ENCODE data around the gene RAP1GAP. TPM values are rescaled to one million over a fixed set of nuclear protein-coding genes. Genes with fewer than 3 reads are reported as not detected.

RAP1GAP gene
- total and polyA plus RNA-seq, 2 of the 13 experiments (the other 11 are each of a cell fraction or from before 2014, with no cell fraction given), result 11.9 to 37.5 TPM

DNA sequence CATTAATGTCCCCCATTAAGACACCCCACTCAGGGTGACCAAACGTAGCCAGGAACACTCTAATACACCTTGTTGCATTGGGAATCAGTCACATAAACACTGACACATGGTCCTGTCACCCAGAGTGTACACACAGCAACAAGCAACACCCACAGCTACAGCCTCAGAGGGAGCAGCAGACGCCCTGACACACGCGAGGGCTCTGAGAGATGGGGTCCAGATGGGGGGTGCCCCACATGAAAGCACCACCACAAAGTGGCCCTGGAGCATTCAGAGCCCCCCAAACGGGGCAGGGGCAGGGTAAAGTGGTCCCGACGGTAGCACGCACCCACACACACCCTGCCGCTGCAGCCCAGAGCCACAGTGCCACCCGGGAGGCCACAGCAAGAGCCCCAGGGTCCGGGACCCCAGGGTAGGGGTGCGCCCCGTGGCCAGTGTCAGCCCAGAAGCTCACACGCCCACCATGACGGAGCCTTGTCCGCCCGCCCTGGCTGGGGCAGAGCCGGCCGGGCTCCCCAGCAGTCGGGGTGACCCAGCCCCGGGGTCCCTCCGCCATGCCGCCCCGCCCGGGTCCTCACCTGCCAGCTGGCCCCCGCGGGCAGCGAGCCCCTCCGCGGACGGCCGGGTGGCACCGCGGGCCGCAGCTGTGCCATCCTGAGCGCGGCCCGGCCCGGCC, 47.3 kb downstream of the RAP1GAP start:
- intact Hi-C loops (cut with micrococcal nuclease; ENCODE audit: unreplicated experiment) (no loop called here), in situ Hi-C loops (cut with HindIII; ENCODE audit: extremely low pct_ligation_motif_present, low pct_unique_long_range_greater_than_20kb) (no loop called here)
- Histone ChIP-seq H3K4me3 (replicated peaks in 1 of 3; ENCODE audit: insufficient read depth in 1 of 3, low read depth in 2 of 3, low read length in 3 of 3) (no peak overlapping the region), H3K79me2 (ENCODE audit: insufficient read depth, low read length) (peaks cover 11% of the 10 kb centered on the region), H3K27ac (ENCODE audit: extremely low read length, insufficient read depth, low read length) (no peak overlapping the region), H3K4me1 (ENCODE audit: insufficient read depth, low read length) (peaks cover 30% of the 10 kb centered on the region), H2AFZ (ENCODE audit: low read length) (no peak overlapping the region), H3K9ac (ENCODE audit: insufficient read depth, low read depth, low read length) (no peak overlapping the region), H3K27me3 (ENCODE audit: control insufficient read depth in 1 of 2, insufficient read depth in 2 of 2, low read length in 2 of 2) (no peaks in the 10 kb centered on the region; a peak in 1 of 5 replicates), H3K9me3 (ENCODE audit: low read length) (no peaks in the 10 kb centered on the region), H3K4me2 (ENCODE audit: low read depth, low read length) (no peak overlapping the region), H3K36me3 (replicated peaks in 1 of 2; ENCODE audit: control insufficient read depth in 1 of 2, insufficient read depth in 2 of 2, low read length in 2 of 2) (peaks cover 14 to 24% of the 10 kb centered on the region in 2 experiments), H4K20me1 (ENCODE audit: insufficient read depth, low read length) (peaks cover 2% of the 10 kb centered on the region; the same call in 1 of the 2 replicates)
- peak; percentile 19 for TF ChIP-seq AGO2 (optimal IDR thresholded peaks at IDR 0.05; ENCODE audit: low read depth, low read length)
- TF ChIP-seq DMAP1 (CRISPR knock-in tag; IDR thresholded peaks at IDR 0.05), result no peak
- POLR2A ChIA-PET, result no interaction called here
- no peak for DNase-seq (ENCODE audit: low spot score)
- no peak for ATAC-seq
- no peak for FAIRE-seq
- no TSS peak for BruUV-seq (replicated peaks)
- CTCF ChIA-PET (ENCODE audit: low intra/inter-chr PET ratio, low total read pairs), result no interaction called here
- 100% methylated on average over 4 of the region's 39 CpGs for WGBS (ENCODE audit: low lambda C conversion rate)

DNA sequence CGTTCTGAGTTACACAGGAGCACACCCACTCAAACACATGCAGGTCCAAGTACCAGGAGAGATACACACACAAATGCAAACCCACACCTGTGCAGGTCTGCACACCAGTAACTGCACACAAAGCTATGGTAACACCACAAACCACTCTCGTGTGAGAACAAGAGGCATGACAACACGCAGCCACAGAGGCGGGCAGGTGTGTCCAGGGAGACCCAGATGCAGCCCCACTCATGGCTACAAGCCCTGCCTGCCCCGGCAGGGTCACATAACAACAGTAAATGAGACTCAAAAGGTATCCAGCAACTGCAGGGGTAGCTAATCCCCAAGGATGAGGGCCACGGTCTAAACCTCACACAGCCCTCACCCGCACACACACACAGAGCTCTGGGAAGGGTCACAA, 48.1 kb downstream of the RAP1GAP start:
- ChIA-PET CTCF (ENCODE audit: low intra/inter-chr PET ratio, low total read pairs) (no interaction called here), POLR2A (no interaction called here)
- Histone ChIP-seq H3K27me3 (ENCODE audit: control insufficient read depth in 1 of 2, insufficient read depth in 2 of 2, low read length in 2 of 2) (no peaks in the 10 kb centered on the region; a peak in 1 of 5 replicates), H3K36me3 (replicated peaks in 1 of 2; ENCODE audit: control insufficient read depth in 1 of 2, insufficient read depth in 2 of 2, low read length in 2 of 2) (peaks cover 18 to 30% of the 10 kb centered on the region in 2 experiments), H3K79me2 (ENCODE audit: insufficient read depth, low read length) (peaks cover 11% of the 10 kb centered on the region), H3K4me2 (ENCODE audit: low read depth, low read length) (no peak overlapping the region), H4K20me1 (ENCODE audit: insufficient read depth, low read length) (peaks cover 2% of the 10 kb centered on the region; the same call in 1 of the 2 replicates), H3K4me1 (ENCODE audit: insufficient read depth, low read length) (peaks cover 33% of the 10 kb centered on the region), H3K4me3 (replicated peaks in 1 of 3; ENCODE audit: insufficient read depth in 1 of 3, low read depth in 2 of 3, low read length in 3 of 3) (no peak overlapping the region), H3K9me3 (ENCODE audit: low read length) (no peaks in the 10 kb centered on the region), H2AFZ (ENCODE audit: low read length) (no peak overlapping the region), H3K27ac (ENCODE audit: extremely low read length, insufficient read depth, low read length) (no peak overlapping the region), H3K9ac (ENCODE audit: insufficient read depth, low read depth, low read length) (no peak overlapping the region)
- FAIRE-seq (no peak), ATAC-seq (no peak), DNase-seq (ENCODE audit: low spot score) (no peak)
- 98% methylated on average over 3 of the region's 7 CpGs for WGBS (ENCODE audit: low lambda C conversion rate)
- in situ Hi-C loops (cut with HindIII; ENCODE audit: extremely low pct_ligation_motif_present, low pct_unique_long_range_greater_than_20kb) (no loop called here), intact Hi-C loops (cut with micrococcal nuclease; ENCODE audit: unreplicated experiment) (no loop called here)
- BruUV-seq (replicated peaks), result no TSS peak
- TF ChIP-seq PAX8 (CRISPR knock-in tag; IDR thresholded peaks at IDR 0.05; ENCODE audit: borderline replicate concordance), result no peak
- TF ChIP-seq ZNF136 (CRISPR knock-in tag; IDR thresholded peaks at IDR 0.05; ENCODE audit: low read depth), result no peak
- TF ChIP-seq, protein P1, sequence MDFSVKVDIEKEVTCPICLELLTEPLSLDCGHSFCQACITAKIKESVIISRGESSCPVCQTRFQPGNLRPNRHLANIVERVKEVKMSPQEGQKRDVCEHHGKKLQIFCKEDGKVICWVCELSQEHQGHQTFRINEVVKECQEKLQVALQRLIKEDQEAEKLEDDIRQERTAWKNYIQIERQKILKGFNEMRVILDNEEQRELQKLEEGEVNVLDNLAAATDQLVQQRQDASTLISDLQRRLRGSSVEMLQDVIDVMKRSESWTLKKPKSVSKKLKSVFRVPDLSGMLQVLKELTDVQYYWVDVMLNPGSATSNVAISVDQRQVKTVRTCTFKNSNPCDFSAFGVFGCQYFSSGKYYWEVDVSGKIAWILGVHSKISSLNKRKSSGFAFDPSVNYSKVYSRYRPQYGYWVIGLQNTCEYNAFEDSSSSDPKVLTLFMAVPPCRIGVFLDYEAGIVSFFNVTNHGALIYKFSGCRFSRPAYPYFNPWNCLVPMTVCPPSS (IDR thresholded peaks at IDR 0.05), result no peak
- TF ChIP-seq NFATC3 (CRISPR knock-in tag; IDR thresholded peaks at IDR 0.05), result no peak
- TF ChIP-seq NR2F2 (IDR thresholded peaks at IDR 0.05; ENCODE audit: borderline replicate concordance, low read depth), result no peak
- TF ChIP-seq REL (CRISPR knock-in tag; conservative IDR thresholded peaks at IDR 0.05), result no peak
- TF ChIP-seq, protein P2, sequence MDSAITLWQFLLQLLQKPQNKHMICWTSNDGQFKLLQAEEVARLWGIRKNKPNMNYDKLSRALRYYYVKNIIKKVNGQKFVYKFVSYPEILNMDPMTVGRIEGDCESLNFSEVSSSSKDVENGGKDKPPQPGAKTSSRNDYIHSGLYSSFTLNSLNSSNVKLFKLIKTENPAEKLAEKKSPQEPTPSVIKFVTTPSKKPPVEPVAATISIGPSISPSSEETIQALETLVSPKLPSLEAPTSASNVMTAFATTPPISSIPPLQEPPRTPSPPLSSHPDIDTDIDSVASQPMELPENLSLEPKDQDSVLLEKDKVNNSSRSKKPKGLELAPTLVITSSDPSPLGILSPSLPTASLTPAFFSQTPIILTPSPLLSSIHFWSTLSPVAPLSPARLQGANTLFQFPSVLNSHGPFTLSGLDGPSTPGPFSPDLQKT (CRISPR knock-in tag; IDR thresholded peaks at IDR 0.05; ENCODE audit: borderline replicate concordance), result no peak
- TF ChIP-seq GLI4 (CRISPR knock-in tag; IDR thresholded peaks at IDR 0.05; ENCODE audit: borderline replicate concordance), result no peak
- no peak for TF ChIP-seq KAT2B (IDR thresholded peaks at IDR 0.05; ENCODE audit: borderline replicate concordance, low read depth, low read length)
- no peak for TF ChIP-seq MEIS2 (CRISPR knock-in tag; IDR thresholded peaks at IDR 0.05)
- TF ChIP-seq BORCS8-MEF2B (CRISPR knock-in tag; IDR thresholded peaks at IDR 0.05), result no peak
- TF ChIP-seq, protein P3, sequence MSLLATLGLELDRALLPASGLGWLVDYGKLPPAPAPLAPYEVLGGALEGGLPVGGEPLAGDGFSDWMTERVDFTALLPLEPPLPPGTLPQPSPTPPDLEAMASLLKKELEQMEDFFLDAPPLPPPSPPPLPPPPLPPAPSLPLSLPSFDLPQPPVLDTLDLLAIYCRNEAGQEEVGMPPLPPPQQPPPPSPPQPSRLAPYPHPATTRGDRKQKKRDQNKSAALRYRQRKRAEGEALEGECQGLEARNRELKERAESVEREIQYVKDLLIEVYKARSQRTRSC (CRISPR knock-in tag; IDR thresholded peaks at IDR 0.05; ENCODE audit: low read depth), result no peak
- TF ChIP-seq ELF3 (CRISPR knock-in tag; IDR thresholded peaks at IDR 0.05), result no peak

Measured in HepG2 (cell line).